ENCODE results near the gene CAD. TPM values are rescaled to one million over a fixed set of nuclear protein-coding genes. Genes with fewer than 3 reads are reported as not detected.
A peak's percentile ranks its signal among the peaks of the same experiment; 100 is the strongest.

CAD gene
- total RNA-seq, 4 donors from 2014 or later, result 9.0 to 28.8 (median 17.4) TPM

- TF ChIP-seq POLR2A (IDR thresholded peaks at IDR 0.05), result no peak
- TF ChIP-seq, protein P1, sequence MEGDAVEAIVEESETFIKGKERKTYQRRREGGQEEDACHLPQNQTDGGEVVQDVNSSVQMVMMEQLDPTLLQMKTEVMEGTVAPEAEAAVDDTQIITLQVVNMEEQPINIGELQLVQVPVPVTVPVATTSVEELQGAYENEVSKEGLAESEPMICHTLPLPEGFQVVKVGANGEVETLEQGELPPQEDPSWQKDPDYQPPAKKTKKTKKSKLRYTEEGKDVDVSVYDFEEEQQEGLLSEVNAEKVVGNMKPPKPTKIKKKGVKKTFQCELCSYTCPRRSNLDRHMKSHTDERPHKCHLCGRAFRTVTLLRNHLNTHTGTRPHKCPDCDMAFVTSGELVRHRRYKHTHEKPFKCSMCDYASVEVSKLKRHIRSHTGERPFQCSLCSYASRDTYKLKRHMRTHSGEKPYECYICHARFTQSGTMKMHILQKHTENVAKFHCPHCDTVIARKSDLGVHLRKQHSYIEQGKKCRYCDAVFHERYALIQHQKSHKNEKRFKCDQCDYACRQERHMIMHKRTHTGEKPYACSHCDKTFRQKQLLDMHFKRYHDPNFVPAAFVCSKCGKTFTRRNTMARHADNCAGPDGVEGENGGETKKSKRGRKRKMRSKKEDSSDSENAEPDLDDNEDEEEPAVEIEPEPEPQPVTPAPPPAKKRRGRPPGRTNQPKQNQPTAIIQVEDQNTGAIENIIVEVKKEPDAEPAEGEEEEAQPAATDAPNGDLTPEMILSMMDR (IDR thresholded peaks at IDR 0.05), result no peak
- intact Hi-C loops (cut with DNase I; ENCODE audit: low total_unique reads), result no loop called here
- no peak overlapping the region for H3K4me3 ChIP-seq (ENCODE audit: low read depth, poor library complexity, severe bottlenecking)
- DNase-seq (ENCODE audit: low spot score in 2 of 2), result no peak
- 78 to 89% methylated on average over 2 of the region's 2 CpGs for WGBS, 2 donors
These were observed 18.5 kb upstream of the CAD start for GRCh38 chr2:27198627-27199026.

GRCh38 chr2:27199241-27199640 is 17.9 kb upstream of the CAD start:
- intact Hi-C loops (cut with DNase I; ENCODE audit: low total_unique reads), result no loop called here
- TF ChIP-seq, protein P1 (IDR thresholded peaks at IDR 0.05), result no peak
- TF ChIP-seq POLR2A (IDR thresholded peaks at IDR 0.05), result no peak
- WGBS, 2 donors, result 79 to 89% methylated on average over 2 of the region's 2 CpGs
- H3K4me3 ChIP-seq (ENCODE audit: low read depth, poor library complexity, severe bottlenecking), result no peak overlapping the region
- no peak for DNase-seq (ENCODE audit: low spot score in 2 of 2)

GRCh38 chr2:27201675-27202074 is 15.5 kb upstream of the CAD start:
- intact Hi-C loops (cut with DNase I; ENCODE audit: low total_unique reads), result no loop called here
- TF ChIP-seq, protein P1 (IDR thresholded peaks at IDR 0.05), result no peak
- TF ChIP-seq POLR2A (IDR thresholded peaks at IDR 0.05), result no peak
- DNase-seq (ENCODE audit: low spot score in 2 of 2), result no peak
- WGBS, 2 donors, result 89 to 92% methylated on average over 7 of the region's 7 CpGs
- no peak overlapping the region for H3K4me3 ChIP-seq (ENCODE audit: low read depth, poor library complexity, severe bottlenecking)

DNA sequence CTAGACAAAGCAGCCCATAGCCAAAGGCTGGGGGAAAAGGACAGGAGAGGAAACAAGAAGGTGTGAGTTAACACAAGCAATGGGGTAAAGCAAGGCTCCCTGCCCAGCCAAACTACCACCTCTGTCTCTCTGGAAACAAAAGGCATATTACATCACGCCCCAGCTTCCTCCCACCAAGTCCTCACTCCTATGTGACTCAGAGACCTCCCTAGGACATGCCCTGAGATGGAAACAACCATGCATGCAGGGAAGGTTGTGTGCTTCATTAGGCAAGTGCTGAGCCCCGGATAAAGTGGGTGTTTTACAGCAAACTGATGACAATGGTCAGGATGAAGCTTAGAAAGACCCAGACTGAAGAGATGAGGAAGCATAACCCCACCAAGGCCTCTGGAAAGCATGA is 14.3 kb upstream of the CAD start:
- TF ChIP-seq, protein P1 (IDR thresholded peaks at IDR 0.05), result no peak
- no peak for TF ChIP-seq POLR2A (IDR thresholded peaks at IDR 0.05)
- intact Hi-C loops (cut with DNase I; ENCODE audit: low total_unique reads), result no loop called here
- no peak overlapping the region for H3K4me3 ChIP-seq (ENCODE audit: low read depth, poor library complexity, severe bottlenecking)
- WGBS, 2 donors, result 70 to 90% methylated on average over 2 of the region's 2 CpGs
- no peak for DNase-seq (ENCODE audit: low spot score in 2 of 2)

GRCh38 chr2:27203741-27204140 is 13.4 kb upstream of the CAD start:
- no peak for TF ChIP-seq POLR2A (IDR thresholded peaks at IDR 0.05)
- TF ChIP-seq, protein P1 (IDR thresholded peaks at IDR 0.05), result no peak
- H3K4me3 ChIP-seq (ENCODE audit: low read depth, poor library complexity, severe bottlenecking), result no peak overlapping the region
- peak in 1 of 2 donors; percentile 37 for DNase-seq (ENCODE audit: low spot score in 2 of 2)
- WGBS, 2 donors, result 92 to 97% methylated on average over 9 of the region's 9 CpGs
- intact Hi-C loops (cut with DNase I; ENCODE audit: low total_unique reads), result no loop called here

DNA sequence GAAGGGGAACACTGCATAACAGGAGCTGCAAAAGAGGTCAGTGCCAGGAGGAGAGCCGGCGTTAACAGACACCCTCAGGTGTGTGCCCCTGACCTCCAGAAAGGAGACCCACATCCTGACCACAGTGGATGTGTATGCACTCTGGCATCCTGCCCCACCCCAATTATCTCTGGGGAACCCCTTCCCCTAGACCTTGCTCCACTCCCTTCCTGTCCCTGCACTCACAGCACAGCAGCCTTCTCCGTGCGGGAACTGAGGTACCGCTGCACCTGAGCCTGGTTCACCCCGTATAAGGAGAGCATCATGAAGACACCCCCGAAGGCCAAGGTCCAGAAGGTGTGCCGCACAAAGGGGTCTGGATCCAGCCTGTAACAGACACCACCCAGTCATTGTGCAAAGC is 12.6 kb upstream of the CAD start:
- TF ChIP-seq POLR2A (IDR thresholded peaks at IDR 0.05), result no peak
- TF ChIP-seq, protein P1 (IDR thresholded peaks at IDR 0.05), result no peak
- 89 to 97% methylated on average over 8 of the region's 8 CpGs for WGBS, 2 donors
- intact Hi-C loops (cut with DNase I; ENCODE audit: low total_unique reads), result no loop called here
- H3K4me3 ChIP-seq (ENCODE audit: low read depth, poor library complexity, severe bottlenecking), result no peak overlapping the region
- DNase-seq (ENCODE audit: low spot score in 2 of 2), result no peak

Data from lower leg skin (tissue), 4 donors.